Pancreas (tissue), 10 donors: Measurements from ENCODE around the gene PCBD1. TPM values are rescaled to one million over a fixed set of nuclear protein-coding genes. Genes with fewer than 3 reads are reported as not detected.

Source experiments
- ATAC-seq, 4 donors: fragments of 200-7000 bp; cut with Tn5 transposase; one replicate each; pipeline versions ENCODE4 v1.8.0 to v1.9.1; 2020; ENCODE audit warnings: mild to moderate bottlenecking in 4 of 4, moderate library complexity in 4 of 4
- DNase-seq, 6 donors: peaks; one replicate each; pipeline ENCODE4 v3.0.0-alpha.2; 2020
- FAIRE-seq: peaks from 2 replicates; lab custom pipeline; 2012; peaks lifted over from hg19 to GRCh38; lab: Jason Lieb, UNC
- H3K27ac ChIP-seq, 4 donors: fragments of 200-600 bp; sonication (generic); 1 replicate in 3 of 4; 2 replicates in 1 of 4; pipeline versions ENCODE4 v1.5.0 to v1.8.0; 2020
- H3K27me3 ChIP-seq, 4 donors: fragments of 200-600 bp; one replicate each; pipeline ENCODE4 v1.8.0; 2021
- H3K36me3 ChIP-seq, 3 donors: fragments of 200-600 bp; sonication (generic) in 1 of 3; one replicate each; pipeline versions ENCODE4 v1.5.0 to v1.8.0; 2020 to 2021
- H3K4me1 ChIP-seq, 3 donors: fragments of 200-600 bp; one replicate each; pipeline ENCODE4 v1.8.0; 2021
- H3K4me3 ChIP-seq, 4 donors: fragments of 200-600 bp; sonication (generic) in 2 of 4; one replicate each; pipeline versions ENCODE4 v1.5.0 to v1.8.0; 2020 to 2021
- H3K9me3 ChIP-seq, 4 donors: fragments of 200-600 bp; one replicate each; pipeline ENCODE4 v1.8.0; 2021
- CTCF ChIP-seq, 4 donors: fragments of 200-600 bp; sonication (generic) in 3 of 4; IDR thresholded peaks; one replicate each; pipeline versions ENCODE4 v1.5.0 to v1.8.0; 2021; ENCODE audit warnings: antibody characterized with exemption in 4 of 4
- WGBS, 2 donors: extraction: QIAGEN DNeasy Blood & Tissue Kit; methylation state at CpG; one replicate each; pipeline ENCODE4 v1.1.7; 2013; 5-methylcytosine and 5-hydroxymethylcytosine counted together
- intact Hi-C, 3 donors: fragments of 100-400 bp; cut with DNase I; formaldehyde crosslinking; loops; one replicate each; pipeline versions ENCODE4 v1.11.1 to v1.14.2; 2022
- polyA plus RNA-seq, 2 donors: library from polyadenylated mRNA; stranded (reverse); fragments of 200-250 nt; gene quantifications; one replicate each; pipeline ENCODE4 v1.2.3, GENCODE V29; 2013
- total RNA-seq, 6 donors: library from RNA; stranded (reverse); fragmentation: NEBNext Ultra II Directional in 4 of 6; extraction: Animal tissue kit (Norgen Biotek cat#: 25700) in 4 of 6; gene quantifications; one replicate each; pipeline versions ENCODE4 v1.2.1 to v1.2.4, GENCODE V29; 2021 to 2023
- donor health status: healthy with polysubstance abuse.
- donor health status: DM: no; HTN: no; CAD: no; lungs with moderate emphysema.
- donor health status: DM: no; HTN: no; CAD: no.
- donor health status: control.
- donor health status: control.
- donor health status: Bipolar disorder and iron deficiency.
- donor health status: DM: yes; HTN: yes; CAD: no.
- donor health status: DM: no; HTN: no; CAD: no.
- donor health status: DM: no; HTN: no; CAD: no.
- donor health status: DM: yes; HTN: yes; CAD: no.

Gene PCBD1
- total and polyA plus RNA-seq, 8 donors = 63.6 to 95.9 (median 76.9) TPM

- peaks cover 9 to 27% (median 9%) of the 10 kb centered on the region in 3 donors for H3K4me1 ChIP-seq
- no peak overlapping the region for H3K27ac ChIP-seq
- no peak for TF ChIP-seq CTCF (IDR thresholded peaks at IDR 0.05)
- WGBS, 2 donors = 72 to 87% methylated on average over 2 of the region's 2 CpGs
- intact Hi-C loops = no loop called here
- FAIRE-seq = no peak
- no peak for ATAC-seq
- no peak overlapping the region for H3K4me3 ChIP-seq
- DNase-seq = no peak
- no peaks in the 10 kb centered on the region for H3K9me3 ChIP-seq
- no peaks in the 10 kb centered on the region for H3K27me3 ChIP-seq
- H3K36me3 ChIP-seq = peaks cover 0 to 10% (median 0%) of the 10 kb centered on the region in 3 donors
Observed at GRCh38 chr10:70845256-70845655, 43.1 kb downstream of the PCBD1 start.

- no peaks in the 10 kb centered on the region for H3K9me3 ChIP-seq
- no peak for TF ChIP-seq CTCF (IDR thresholded peaks at IDR 0.05)
- 53 to 59% methylated on average over 2 of the region's 2 CpGs for WGBS, 2 donors
- DNase-seq (no peak), ATAC-seq (no peak), FAIRE-seq (no peak)
- H3K27me3 ChIP-seq = no peaks in the 10 kb centered on the region
- intact Hi-C loops = no loop called here
- H3K4me1 ChIP-seq = peaks cover 9 to 14% (median 9%) of the 10 kb centered on the region in 3 donors
- no peak overlapping the region for H3K27ac ChIP-seq
- no peak overlapping the region for H3K4me3 ChIP-seq
- peaks cover 0 to 10% (median 0%) of the 10 kb centered on the region in 3 donors for H3K36me3 ChIP-seq
Observed at GRCh38 chr10:70843776-70844489, 44.4 kb downstream of the PCBD1 start.

GRCh38 chr10:70843333-70843732 is 45.0 kb downstream of the PCBD1 start:
- Histone ChIP-seq H3K4me3 (no peak overlapping the region), H3K27ac (no peak overlapping the region), H3K36me3 (peaks cover 0 to 10% (median 0%) of the 10 kb centered on the region in 3 donors), H3K27me3 (no peaks in the 10 kb centered on the region), H3K9me3 (no peaks in the 10 kb centered on the region), H3K4me1 (peaks cover 9 to 12% (median 9%) of the 10 kb centered on the region in 3 donors)
- no peak for DNase-seq
- ATAC-seq = peak in 1 of 4 donors; percentile 12
- 39 to 42% methylated on average over 2 of the region's 2 CpGs for WGBS, 2 donors
- no peak for TF ChIP-seq CTCF (IDR thresholded peaks at IDR 0.05)
- intact Hi-C loops = no loop called here
- no peak for FAIRE-seq

- WGBS, 2 donors = 76 to 87% methylated on average over 2 of the region's 2 CpGs
Observed at GRCh38 chr10:70840836-70841235, 47.5 kb downstream of the PCBD1 start.

More at GRCh38 chr10:70840836-70841235, 47.5 kb downstream of the PCBD1 start:
- Histone ChIP-seq H3K9me3 (no peaks in the 10 kb centered on the region), H3K4me1 (peaks cover 12 to 17% (median 17%) of the 10 kb centered on the region in 3 donors), H3K36me3 (peaks cover 0 to 10% (median 0%) of the 10 kb centered on the region in 3 donors), H3K27me3 (no peaks in the 10 kb centered on the region), H3K27ac (no peak overlapping the region), H3K4me3 (no peak overlapping the region)
- ATAC-seq = no peak
- intact Hi-C loops = no loop called here
- no peak for DNase-seq
- TF ChIP-seq CTCF (IDR thresholded peaks at IDR 0.05) = no peak
- no peak for FAIRE-seq
